HG03045 (cell line): ENCODE results near the gene SPATA19.

Experiments used
- ATAC-seq: cut with Tn5 transposase; IDR thresholded peaks from one replicate; pipeline ENCODE4 v1.9.1; 2021; ENCODE audit warnings: mild to moderate bottlenecking, moderate library complexity; ENCODE audit not compliant: unreplicated experiment

Gene SPATA19

DNA sequence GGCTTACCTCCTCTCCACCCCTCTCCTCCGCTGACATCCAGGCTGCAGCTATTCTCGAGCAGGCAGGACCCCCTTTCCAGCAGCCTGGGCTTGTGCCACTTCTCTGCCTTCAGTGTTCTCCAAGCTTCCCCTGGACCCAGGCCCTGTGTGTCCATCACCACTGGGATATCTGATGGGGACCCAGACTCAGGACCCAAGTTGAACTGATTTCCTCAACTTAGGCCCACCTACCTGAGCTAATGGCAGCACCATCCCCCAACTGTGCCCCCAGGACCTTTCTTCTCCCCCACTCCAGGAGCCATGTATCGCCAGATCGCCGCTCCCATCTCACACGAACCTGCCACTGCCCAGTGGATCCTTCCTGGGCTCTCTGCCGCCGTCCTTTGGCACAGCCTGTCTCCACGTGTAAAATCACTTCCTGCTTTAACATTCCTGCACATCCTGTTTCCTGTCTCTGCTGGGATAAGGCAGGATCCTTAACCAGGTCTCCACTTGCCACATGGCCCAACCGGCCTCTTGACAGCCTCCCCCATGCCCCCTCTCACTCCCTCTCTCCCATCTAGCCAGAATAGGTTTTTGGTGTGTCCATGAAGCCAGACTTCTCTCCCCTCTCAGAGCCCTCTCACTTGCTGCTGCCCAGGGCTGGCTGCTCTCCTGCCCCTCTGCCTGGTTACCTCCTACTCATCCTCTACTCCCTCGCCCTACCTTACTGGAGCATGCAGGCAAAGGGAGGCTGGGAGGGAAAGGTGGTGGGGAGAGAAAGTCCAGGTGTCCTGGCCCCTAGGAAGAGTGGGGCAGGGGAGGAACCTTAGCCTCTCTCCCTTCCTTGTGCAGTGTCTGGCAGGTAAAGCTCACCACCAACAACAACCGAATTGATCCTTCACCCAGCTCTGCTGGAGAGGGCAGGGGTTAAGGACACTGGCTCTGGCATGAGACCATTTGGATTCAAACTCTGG is 9.4 kb downstream of the SPATA19 start:
- no peak for ATAC-seq

- no peak for ATAC-seq
Measured at GRCh38 chr11:133834682-133835592, 10.4 kb downstream of the SPATA19 start.

GRCh38 chr11:133833898-133834681 is 11.2 kb downstream of the SPATA19 start:
- no peak for ATAC-seq

GRCh38 chr11:133832991-133833897 is 12.1 kb downstream of the SPATA19 start:
- no peak for ATAC-seq

GRCh38 chr11:133832096-133832990 is 13.0 kb downstream of the SPATA19 start:
- no peak for ATAC-seq

GRCh38 chr11:133830931-133831907 is 14.1 kb downstream of the SPATA19 start:
- ATAC-seq = no peak

DNA sequence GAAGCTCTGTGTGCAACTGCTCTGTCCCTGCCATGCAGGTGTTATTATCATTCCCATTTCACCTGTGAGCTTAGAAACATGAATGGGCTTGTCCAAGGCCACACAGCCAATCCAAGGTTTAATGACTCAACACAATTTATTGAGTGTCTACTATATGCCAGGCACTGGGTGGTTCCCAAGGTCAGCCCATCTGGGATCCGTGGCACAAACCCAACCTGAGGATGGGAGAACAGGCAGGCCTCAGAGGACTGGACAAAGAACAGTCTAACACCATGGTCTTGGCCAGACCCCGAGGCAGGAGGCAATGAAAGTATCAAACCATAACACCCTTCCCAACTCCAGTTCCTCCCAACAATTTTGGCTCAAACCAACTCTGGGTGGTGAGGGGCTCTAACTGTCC is 15.7 kb downstream of the SPATA19 start:
- no peak for ATAC-seq

- no peak for ATAC-seq
Measured at GRCh38 chr11:133828871-133829270, 16.4 kb downstream of the SPATA19 start.

DNA sequence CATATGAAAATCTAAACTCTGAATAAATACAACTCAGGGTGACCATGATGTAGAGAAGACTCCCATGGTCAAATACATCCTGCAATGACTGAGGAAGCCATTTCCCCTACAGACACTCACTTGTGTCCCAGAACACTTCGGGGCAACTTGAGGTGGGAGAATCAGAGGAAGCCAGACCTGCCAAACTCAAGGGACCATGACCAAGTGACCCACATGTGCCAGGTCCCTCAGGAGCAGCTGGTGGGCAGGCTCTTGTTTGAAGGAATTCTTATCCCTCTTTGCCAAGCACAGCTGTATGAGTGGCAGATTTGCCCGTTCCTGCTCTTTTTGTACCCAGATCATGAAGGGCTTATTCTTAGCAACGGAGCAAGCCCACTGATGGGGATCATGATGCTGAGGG is 17.8 kb downstream of the SPATA19 start:
- no peak for ATAC-seq

GRCh38 chr11:133826866-133827265 is 18.4 kb downstream of the SPATA19 start:
- no peak for ATAC-seq

DNA sequence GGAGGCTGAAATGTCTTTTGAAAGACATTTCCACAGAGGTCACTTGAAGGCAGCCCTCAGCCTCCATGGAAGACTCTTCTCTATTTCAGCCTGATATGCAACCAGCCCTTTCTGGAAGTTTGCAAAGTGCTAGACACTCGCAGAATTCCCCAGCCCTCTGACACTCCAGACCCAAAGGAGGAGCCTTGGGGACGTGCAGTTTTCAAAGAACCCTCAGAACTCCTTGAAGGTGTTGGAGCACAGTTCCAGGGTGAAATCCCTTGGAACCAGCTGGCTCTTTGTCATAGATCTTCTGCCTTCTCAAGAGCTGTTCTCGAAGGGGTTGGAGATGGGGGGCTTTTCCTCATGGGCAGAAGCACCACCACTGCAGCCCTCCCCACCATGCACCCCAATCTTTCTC is 19.6 kb downstream of the SPATA19 start:
- ATAC-seq = no peak

DNA sequence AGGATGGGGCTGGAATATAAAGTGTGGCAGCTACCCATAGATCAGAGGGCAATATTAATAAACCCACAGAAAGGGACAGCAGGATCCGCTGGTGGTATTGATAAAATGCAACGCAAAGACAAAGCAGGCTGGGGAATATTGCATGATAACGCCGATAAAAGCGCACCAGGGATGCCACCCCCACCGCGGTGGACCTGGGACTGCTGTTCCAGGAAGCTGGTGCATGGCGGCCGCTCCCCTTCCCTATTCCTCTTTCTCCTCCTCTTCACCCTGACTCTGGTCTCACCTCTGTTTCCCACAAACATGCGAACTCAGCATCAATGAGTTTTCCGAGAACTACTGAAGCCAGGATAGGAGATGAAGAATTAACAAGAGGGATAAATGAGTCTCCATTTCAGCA is 20.2 kb downstream of the SPATA19 start:
- no peak for ATAC-seq

- ATAC-seq = no peak
Measured at GRCh38 chr11:133824593-133824992, 20.7 kb downstream of the SPATA19 start.

DNA sequence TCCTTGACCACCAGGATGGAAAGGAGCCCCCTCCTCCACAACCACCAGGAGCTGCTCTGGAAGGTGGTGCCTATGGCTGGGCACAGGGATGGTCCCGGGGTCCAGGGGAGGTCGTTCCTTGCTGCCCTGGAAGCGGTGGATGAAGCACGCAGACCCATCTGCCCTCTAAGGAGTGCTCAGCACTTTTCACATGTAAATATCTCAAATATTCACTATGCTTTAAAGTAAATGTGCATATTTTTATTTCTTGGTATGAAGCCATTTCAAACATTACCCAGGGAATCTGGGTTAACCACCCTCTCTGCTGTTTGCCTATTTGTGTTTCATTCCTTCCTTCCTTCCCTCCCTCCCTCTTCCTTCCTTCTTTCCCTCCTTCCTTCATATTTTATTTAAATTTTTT is 21.7 kb downstream of the SPATA19 start:
- ATAC-seq = no peak

GRCh38 chr11:133823211-133823610 is 22.1 kb downstream of the SPATA19 start:
- ATAC-seq = no peak

DNA sequence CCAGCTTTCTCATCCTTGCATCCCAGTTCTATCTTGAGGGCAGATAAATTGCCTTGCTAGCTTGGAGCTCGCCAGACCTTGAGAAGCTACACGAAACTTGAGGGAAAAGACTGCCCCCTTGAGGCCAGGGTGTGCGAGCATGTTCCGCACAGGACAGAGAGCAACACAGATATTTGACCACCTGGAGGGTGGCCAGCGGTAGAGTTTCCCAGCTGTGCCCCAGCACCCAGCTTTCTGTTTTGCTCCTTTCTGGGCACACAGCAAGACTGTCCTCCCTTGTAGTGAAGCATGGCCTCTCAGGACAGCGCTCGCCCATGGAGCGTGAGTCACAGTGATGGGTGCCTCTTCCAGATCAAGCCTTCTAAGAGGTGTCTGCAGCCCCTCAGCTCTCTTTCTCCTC is 23.5 kb downstream of the SPATA19 start:
- no peak for ATAC-seq

DNA sequence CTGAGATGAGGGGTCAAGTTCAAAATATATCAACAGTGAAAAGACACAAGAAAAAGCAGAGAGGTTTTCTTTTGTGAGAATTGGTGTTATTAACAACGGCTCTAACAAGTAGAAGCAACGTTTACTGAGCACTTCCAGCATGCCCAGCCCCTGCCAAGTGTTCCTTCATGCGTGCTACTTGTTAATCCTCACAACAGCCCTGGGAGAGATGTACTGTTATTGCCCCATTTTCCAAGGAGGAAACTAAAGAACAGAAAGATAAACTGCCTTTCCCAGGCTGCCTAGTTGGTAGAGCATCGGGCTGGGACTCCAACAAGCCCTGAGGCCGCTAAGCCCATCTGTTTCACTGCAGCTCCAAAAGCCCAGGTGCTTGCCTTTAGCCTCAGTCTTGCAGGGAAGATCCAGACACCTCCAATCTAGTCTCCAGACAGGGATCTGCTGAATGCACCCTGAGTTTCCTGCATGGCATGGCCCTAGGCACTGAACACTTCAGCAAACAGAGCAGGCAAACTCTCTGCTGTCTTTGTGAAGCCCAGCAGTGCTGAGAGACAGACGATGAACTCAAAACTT is 25.5 kb downstream of the SPATA19 start:
- ATAC-seq = no peak
